Gastroesophageal sphincter (tissue), 4 donors: ENCODE results near the gene GDPD5. TPM values are rescaled to one million over a fixed set of nuclear protein-coding genes. Genes with fewer than 3 reads are reported as not detected.

ENCODE experiments used
- ATAC-seq: fragments of 150-250 bp; one replicate; pipeline ENCODE4 v1.9.1; 2016; ENCODE audit warnings: mild to moderate bottlenecking, moderate library complexity
- H3K27ac ChIP-seq, 4 donors: fragments of 200-600 bp; sonication (generic) in 3 of 4; 1 replicate in 3 of 4; 2 replicates in 1 of 4; pipeline ENCODE4 v1.5.1; 2016 to 2019
- H3K27me3 ChIP-seq: fragments of 200-600 bp; sonication (generic); one replicate; pipeline ENCODE4 v1.5.1; 2019
- H3K36me3 ChIP-seq, 2 donors: fragments of 200-600 bp; sonication (generic); one replicate each; pipeline ENCODE4 v1.5.1; 2019; ENCODE audit warnings: control low read depth in 1 of 2
- H3K4me1 ChIP-seq, 3 donors: fragments of 200-600 bp; sonication (generic); 1 replicate in 2 of 3; 2 replicates in 1 of 3; pipeline ENCODE4 v1.5.1; 2016 to 2019; ENCODE audit warnings: control low read depth in 2 of 3
- H3K4me3 ChIP-seq, 2 donors: fragments of 200-600 bp; sonication (generic); one replicate each; pipeline ENCODE4 v1.5.1; 2019; ENCODE audit warnings: mild to moderate bottlenecking in 1 of 2, moderate library complexity in 1 of 2
- H3K9me3 ChIP-seq, 3 donors: fragments of 200-600 bp; sonication (generic); one replicate each; pipeline ENCODE4 v1.5.1; 2017 to 2019; ENCODE audit warnings: control low read depth in 2 of 3
- CTCF ChIP-seq, 4 experiments: fragments of 200-600 bp in 2 of 4; fragments of 450-650 bp in 2 of 4; sonication (generic) in 1 of 4; IDR thresholded peaks; one replicate each; pipeline ENCODE4 v1.5.1; 2017 to 2019; ENCODE audit warnings: antibody characterized with exemption in 4 of 4, mild to moderate bottlenecking in 2 of 4, moderate library complexity in 2 of 4
- EP300 ChIP-seq: sonication (generic); formaldehyde crosslinking; IDR thresholded peaks from one replicate; pipeline ENCODE4 v1.6.1; 2017; ENCODE audit warnings: antibody characterized with exemption, mild to moderate bottlenecking
- POLR2A ChIP-seq, 2 donors: fragments of 450-650 bp; IDR thresholded peaks; one replicate each; pipeline ENCODE4 v1.6.1; 2017; ENCODE audit warnings: antibody characterized with exemption in 2 of 2, mild to moderate bottlenecking in 2 of 2, moderate library complexity in 1 of 2
- POLR2AphosphoS5 ChIP-seq: sonication (generic); formaldehyde crosslinking; IDR thresholded peaks from one replicate; pipeline ENCODE4 v1.6.1; 2017; ENCODE audit warnings: antibody characterized with exemption
- WGBS, 2 donors: methylation state at CpG; one replicate each; pipeline ENCODE4 v1.1.5; 2018; ENCODE audit warnings: low coverage in 1 of 2; 5-methylcytosine and 5-hydroxymethylcytosine counted together
- total RNA-seq, 4 donors: library from RNA; depleted of rRNA; stranded (reverse); fragments of >200 nt; gene quantifications; one replicate each; pipeline ENCODE4 v1.1.0, GENCODE V29; 2016

Gene GDPD5
- total RNA-seq, 4 donors from 2014 or later = 3.8 to 9.3 (median 6.4) TPM

DNA sequence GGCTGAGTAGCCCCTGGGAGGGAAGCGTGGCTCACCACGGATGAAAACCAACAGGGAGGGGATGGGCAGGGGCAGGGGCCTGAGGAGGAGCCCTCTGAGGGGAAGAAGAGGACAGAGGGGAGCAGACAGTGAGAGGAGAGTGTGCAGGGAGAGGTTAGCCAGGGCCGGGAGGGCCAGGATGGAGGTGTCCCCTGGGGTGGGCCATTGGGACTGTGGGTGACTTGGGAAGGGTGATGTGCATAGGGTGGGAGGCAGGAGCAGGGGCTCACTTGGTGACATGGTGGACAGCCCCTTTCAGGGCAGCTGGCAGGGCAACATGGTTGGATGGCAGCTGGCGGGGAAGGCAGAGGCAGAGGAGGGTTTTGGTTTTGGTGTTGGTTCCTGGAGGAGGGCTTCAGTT is 5.6 kb upstream of the GDPD5 start:
- H3K27ac ChIP-seq = no peak overlapping the region
- no peaks in the 10 kb centered on the region for H3K36me3 ChIP-seq
- TF ChIP-seq POLR2AphosphoS5 (no peak), EP300 (no peak), CTCF (IDR thresholded peaks at IDR 0.05) (no peak), POLR2A (IDR thresholded peaks at IDR 0.05) (no peak)
- no peaks in the 10 kb centered on the region for H3K9me3 ChIP-seq
- no peaks in the 10 kb centered on the region for H3K27me3 ChIP-seq
- WGBS, 2 donors = 88% methylated on average over 2 of the region's 4 CpGs; no CpG with 5 or more reads in 1 of the 2 donors
- peak; percentile 4 for ATAC-seq
- H3K4me1 ChIP-seq = peaks cover 0 to 5% (median 5%) of the 10 kb centered on the region in 3 donors
- no peak overlapping the region for H3K4me3 ChIP-seq

GRCh38 chr11:75530577-75530976 is 4.8 kb upstream of the GDPD5 start:
- Histone ChIP-seq H3K27ac (no peak overlapping the region), H3K4me3 (no peak overlapping the region), H3K9me3 (no peaks in the 10 kb centered on the region), H3K27me3 (no peaks in the 10 kb centered on the region), H3K4me1 (peaks cover 0 to 11% (median 7%) of the 10 kb centered on the region in 3 donors), H3K36me3 (no peaks in the 10 kb centered on the region)
- no peak for ATAC-seq
- WGBS, 2 donors = 79 to 86% methylated on average over 3 of the region's 3 CpGs
- TF ChIP-seq POLR2AphosphoS5 = no peak
- no peak for TF ChIP-seq EP300

- Histone ChIP-seq H3K9me3 (no peaks in the 10 kb centered on the region), H3K4me1 (peaks cover 0 to 34% (median 16%) of the 10 kb centered on the region in 3 donors), H3K36me3 (no peaks in the 10 kb centered on the region), H3K27ac (no peak overlapping the region), H3K4me3 (no peak overlapping the region), H3K27me3 (peaks cover 12% of the 10 kb centered on the region)
- WGBS, 2 donors = 69 to 75% methylated on average over 1 to 5 of the region's 10 CpGs
- ATAC-seq = no peak
- TF ChIP-seq EP300 = no peak
- TF ChIP-seq POLR2AphosphoS5 = no peak
- TF ChIP-seq POLR2A (IDR thresholded peaks at IDR 0.05) = no peak
- TF ChIP-seq CTCF (IDR thresholded peaks at IDR 0.05) = no peak
Measured at GRCh38 chr11:75527938-75528735, 2.4 kb upstream of the GDPD5 start.

- peaks cover 13% of the 10 kb centered on the region for H3K27me3 ChIP-seq
- H3K4me1 ChIP-seq = peaks cover 0 to 40% (median 15%) of the 10 kb centered on the region in 3 donors
- H3K27ac ChIP-seq = no peak overlapping the region
- H3K36me3 ChIP-seq = no peaks in the 10 kb centered on the region
- 90 to 100% methylated on average over 2 of the region's 5 CpGs for WGBS, 2 donors
- no peak for ATAC-seq
- H3K9me3 ChIP-seq = no peaks in the 10 kb centered on the region
- TF ChIP-seq EP300 = no peak
- TF ChIP-seq CTCF (IDR thresholded peaks at IDR 0.05) = no peak
- TF ChIP-seq POLR2A (IDR thresholded peaks at IDR 0.05) = no peak
- no peak for TF ChIP-seq POLR2AphosphoS5
- no peak overlapping the region for H3K4me3 ChIP-seq
Measured at GRCh38 chr11:75527130-75527529, 1.4 kb upstream of the GDPD5 start.

DNA sequence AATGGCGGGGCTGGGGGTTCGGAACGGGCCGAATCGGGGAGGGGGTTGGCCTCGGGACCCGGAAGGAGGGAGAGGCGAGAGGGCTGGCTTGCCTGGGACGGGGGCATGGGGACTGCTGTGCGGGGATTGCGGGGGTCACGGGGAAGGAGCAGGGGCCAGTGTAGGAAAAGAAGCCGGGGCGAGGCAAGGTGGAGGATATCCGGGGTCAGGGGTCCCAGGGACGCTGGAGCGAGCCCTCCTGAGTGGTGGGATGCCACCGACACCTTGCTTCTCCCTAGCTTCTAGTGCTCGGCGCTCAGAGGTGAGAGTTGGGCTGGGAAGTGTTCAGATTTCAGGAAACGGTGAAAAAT is 426 bp upstream of the GDPD5 start:
- Histone ChIP-seq H3K4me3 (peak overlapping the region; percentile 60 to 74), H3K4me1 (peaks cover 0 to 40% (median 14%) of the 10 kb centered on the region in 3 donors), H3K36me3 (no peaks in the 10 kb centered on the region), H3K27me3 (peaks cover 13% of the 10 kb centered on the region), H3K27ac (peak overlapping the region in 2 of 4 donors; percentile 63 to 72), H3K9me3 (no peaks in the 10 kb centered on the region)
- 2 to 3% methylated on average over 5 to 8 of the region's 21 CpGs for WGBS, 2 donors
- TF ChIP-seq POLR2A (IDR thresholded peaks at IDR 0.05) (no peak), POLR2AphosphoS5 (no peak), EP300 (no peak), CTCF (IDR thresholded peaks at IDR 0.05) (no peak)
- ATAC-seq = no peak
